ENCODE data around the gene AVEN. TPM values are rescaled to one million over a fixed set of nuclear protein-coding genes. Genes with fewer than 3 reads are reported as not detected.
A peak's percentile ranks its signal among the peaks of the same experiment; 100 is the strongest.

The AVEN gene
- total and polyA plus RNA-seq, 2 donors (not counting 3 experiments of a cell fraction or from before 2014, with no cell fraction given) = 7.7 to 23.3 TPM

- H3K27ac ChIP-seq (ENCODE audit: insufficient read depth, low read depth, low read length) = no peak overlapping the region
- H3K4me1 ChIP-seq (ENCODE audit: control insufficient read depth, extremely low read depth, insufficient read depth, low read length) = no peaks in the 10 kb centered on the region
- no peaks in the 10 kb centered on the region for H3K9me1 ChIP-seq (replicated peaks; ENCODE audit: control insufficient read depth, extremely low read depth, insufficient read depth, low read length)
- H3K27me3 ChIP-seq (ENCODE audit: control insufficient read depth in 2 of 2, insufficient read depth in 2 of 2, low read length in 2 of 2) = no peaks in the 10 kb centered on the region
- no peak overlapping the region for H3K4me2 ChIP-seq (ENCODE audit: insufficient read depth, low read length)
- dilution Hi-C loops (cut with MboI; ENCODE audit: extremely low pct_ligation_motif_present, low sequenced_read_pairs) (no loop called here), intact Hi-C loops (cut with micrococcal nuclease) (no loop called here)
- no peak overlapping the region for H3K9ac ChIP-seq (replicated peaks; ENCODE audit: extremely low read depth, insufficient read depth, low read length)
- CTCF ChIA-PET = interaction anchor here (3.1 kb wide), 1 partner anchor 16 kb away, joined by 9 read pairs; no protein-coding TSS in a partner anchor
- H3K79me2 ChIP-seq (ENCODE audit: control insufficient read depth, insufficient read depth, low read length) = no peaks in the 10 kb centered on the region
- no peak for TF ChIP-seq JUN (IDR thresholded peaks at IDR 0.05; ENCODE audit: borderline replicate concordance, insufficient read depth, insufficient read length, low read depth)
- no peak for TF ChIP-seq EZH2 (IDR thresholded peaks at IDR 0.05; ENCODE audit: borderline replicate concordance, low read depth, low read length, severe bottlenecking)
- TF ChIP-seq GATA2 (IDR thresholded peaks at IDR 0.05; ENCODE audit: insufficient read depth, insufficient read length, low read depth, low read length) = no peak
- no peak for TF ChIP-seq POLR2AphosphoS5 (IDR thresholded peaks at IDR 0.05; ENCODE audit: insufficient read depth, low read depth, low read length)
- H2AFZ ChIP-seq (ENCODE audit: low read depth, low read length) = no peak overlapping the region
- no TSS peak for BruUV-seq (replicated peaks)
- FAIRE-seq (no peak), DNase-seq (ENCODE audit: low read depth, low spot score) (no peak)
- H3K36me3 ChIP-seq (ENCODE audit: control insufficient read depth in 2 of 2, extremely low read depth in 1 of 2, insufficient read depth in 2 of 2, low read length in 2 of 2) = no peaks in the 10 kb centered on the region
- H4K20me1 ChIP-seq (replicated peaks; ENCODE audit: control insufficient read depth, extremely low read depth, insufficient read depth, low read length) = no peaks in the 10 kb centered on the region
- POLR2A ChIA-PET = no interaction called here
- H3K4me3 ChIP-seq (replicated peaks in 1 of 3; ENCODE audit: insufficient read depth in 1 of 3, low read depth in 1 of 3, low read length in 3 of 3) = no peak overlapping the region
- H3K9me3 ChIP-seq (replicated peaks; ENCODE audit: control insufficient read depth, insufficient read depth, low read length) = no peaks in the 10 kb centered on the region
Measured at GRCh38 chr15:33980159-33980558, 58.8 kb downstream of the AVEN start.

GRCh38 chr15:33975022-33975565, 63.9 kb downstream of the AVEN start:
- dilution Hi-C loops (cut with MboI; ENCODE audit: extremely low pct_ligation_motif_present, low sequenced_read_pairs) = no loop called here
- H3K79me2 ChIP-seq (ENCODE audit: control insufficient read depth, insufficient read depth, low read length) = no peaks in the 10 kb centered on the region
- no peak for DNase-seq (ENCODE audit: low read depth, low spot score)
- ChIA-PET POLR2A (no interaction called here), CTCF (interaction anchor here (1.4 to 1.6 kb wide), 2 partner anchors 11 to 240 kb away, joined by 3 to 4 read pairs; no protein-coding TSS in a partner anchor)
- intact Hi-C loops (cut with micrococcal nuclease) = no loop called here
- no peak overlapping the region for H3K27ac ChIP-seq (ENCODE audit: insufficient read depth, low read depth, low read length)
- no peaks in the 10 kb centered on the region for H3K9me1 ChIP-seq (replicated peaks; ENCODE audit: control insufficient read depth, extremely low read depth, insufficient read depth, low read length)
- H4K20me1 ChIP-seq (replicated peaks; ENCODE audit: control insufficient read depth, extremely low read depth, insufficient read depth, low read length) = no peaks in the 10 kb centered on the region
- no peaks in the 10 kb centered on the region for H3K4me1 ChIP-seq (ENCODE audit: control insufficient read depth, extremely low read depth, insufficient read depth, low read length)
- H3K4me2 ChIP-seq (ENCODE audit: insufficient read depth, low read length) = no peak overlapping the region
- no TSS peak for BruUV-seq (replicated peaks)
- H3K9ac ChIP-seq (replicated peaks; ENCODE audit: extremely low read depth, insufficient read depth, low read length) = no peak overlapping the region
- H3K9me3 ChIP-seq (replicated peaks; ENCODE audit: control insufficient read depth, insufficient read depth, low read length) = no peaks in the 10 kb centered on the region
- FAIRE-seq = peak; percentile 4
- no peaks in the 10 kb centered on the region for H3K36me3 ChIP-seq (ENCODE audit: control insufficient read depth in 2 of 2, extremely low read depth in 1 of 2, insufficient read depth in 2 of 2, low read length in 2 of 2)
- H2AFZ ChIP-seq (ENCODE audit: low read depth, low read length) = no peak overlapping the region
- H3K27me3 ChIP-seq (ENCODE audit: control insufficient read depth in 2 of 2, insufficient read depth in 2 of 2, low read length in 2 of 2) = no peaks in the 10 kb centered on the region
- H3K4me3 ChIP-seq (replicated peaks in 1 of 3; ENCODE audit: insufficient read depth in 1 of 3, low read depth in 1 of 3, low read length in 3 of 3) = no peak overlapping the region
- no peak for TF ChIP-seq EZH2 (IDR thresholded peaks at IDR 0.05; ENCODE audit: borderline replicate concordance, low read depth, low read length, severe bottlenecking)
- no peak for TF ChIP-seq MYC (IDR thresholded peaks at IDR 0.05; ENCODE audit: low read depth, low read length)
- TF ChIP-seq POLR2AphosphoS5 (IDR thresholded peaks at IDR 0.05; ENCODE audit: insufficient read depth, low read depth, low read length) = no peak
- no peak for TF ChIP-seq CTCF (IDR thresholded peaks at IDR 0.05; ENCODE audit: extremely low read depth in 1 of 2, insufficient read depth in 1 of 2, low read depth in 1 of 2, low read length in 2 of 2)
- TF ChIP-seq MAX (IDR thresholded peaks at IDR 0.05; ENCODE audit: insufficient read depth, insufficient read length) = no peak
- TF ChIP-seq FOS (IDR thresholded peaks at IDR 0.05; ENCODE audit: borderline replicate concordance, insufficient read depth, low read length) = no peak
- TF ChIP-seq GATA2 (IDR thresholded peaks at IDR 0.05; ENCODE audit: insufficient read depth, insufficient read length, low read depth, low read length) = no peak

All from endothelial cell of umbilical vein (primary cell).